ENCODE measurements around the gene ACOT8.

The ACOT8 gene

GRCh38 chr20:45892049-45892825, 35.0 kb upstream of the ACOT8 start:
- TF ChIP-seq, protein P1, sequence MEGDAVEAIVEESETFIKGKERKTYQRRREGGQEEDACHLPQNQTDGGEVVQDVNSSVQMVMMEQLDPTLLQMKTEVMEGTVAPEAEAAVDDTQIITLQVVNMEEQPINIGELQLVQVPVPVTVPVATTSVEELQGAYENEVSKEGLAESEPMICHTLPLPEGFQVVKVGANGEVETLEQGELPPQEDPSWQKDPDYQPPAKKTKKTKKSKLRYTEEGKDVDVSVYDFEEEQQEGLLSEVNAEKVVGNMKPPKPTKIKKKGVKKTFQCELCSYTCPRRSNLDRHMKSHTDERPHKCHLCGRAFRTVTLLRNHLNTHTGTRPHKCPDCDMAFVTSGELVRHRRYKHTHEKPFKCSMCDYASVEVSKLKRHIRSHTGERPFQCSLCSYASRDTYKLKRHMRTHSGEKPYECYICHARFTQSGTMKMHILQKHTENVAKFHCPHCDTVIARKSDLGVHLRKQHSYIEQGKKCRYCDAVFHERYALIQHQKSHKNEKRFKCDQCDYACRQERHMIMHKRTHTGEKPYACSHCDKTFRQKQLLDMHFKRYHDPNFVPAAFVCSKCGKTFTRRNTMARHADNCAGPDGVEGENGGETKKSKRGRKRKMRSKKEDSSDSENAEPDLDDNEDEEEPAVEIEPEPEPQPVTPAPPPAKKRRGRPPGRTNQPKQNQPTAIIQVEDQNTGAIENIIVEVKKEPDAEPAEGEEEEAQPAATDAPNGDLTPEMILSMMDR (IDR thresholded peaks at IDR 0.05; ENCODE audit: low read depth, low read length, missing control alignments): no peak
- H3K4me3 ChIP-seq (ENCODE audit: low read depth, low read length): peak overlapping the region; percentile 81
- no peak for DNase-seq (ENCODE audit: low read depth)

GRCh38 chr20:45890985-45891983, 34.1 kb upstream of the ACOT8 start, which contains the start of the genes CTSA and NEURL2:
TSS of gene CTSA (plus strand) at chr20:45891335. CDS start at chr20:45891569, 234 bp downstream.
TSS of gene NEURL2 (minus strand) at chr20:45891208. CDS start at chr20:45890991, 217 bp downstream.
- peak; percentile 69 for DNase-seq (ENCODE audit: low read depth)
- H3K4me3 ChIP-seq (ENCODE audit: low read depth, low read length): peak within 1 kb of the TSS; percentile 81
- TF ChIP-seq, protein P1 (IDR thresholded peaks at IDR 0.05; ENCODE audit: low read depth, low read length, missing control alignments): peak; percentile 13

- no peak for DNase-seq (ENCODE audit: low read depth)
- TF ChIP-seq, protein P1 (IDR thresholded peaks at IDR 0.05; ENCODE audit: low read depth, low read length, missing control alignments): peak; percentile 43
- peak overlapping the region; percentile 81 for H3K4me3 ChIP-seq (ENCODE audit: low read depth, low read length)
These were observed 33.1 kb upstream of the ACOT8 start for GRCh38 chr20:45890077-45890984.

GRCh38 chr20:45888681-45889080, 31.5 kb upstream of the ACOT8 start:
- TF ChIP-seq, protein P1 (IDR thresholded peaks at IDR 0.05; ENCODE audit: low read depth, low read length, missing control alignments): no peak
- no peak for DNase-seq (ENCODE audit: low read depth)
- no peak overlapping the region for H3K4me3 ChIP-seq (ENCODE audit: low read depth, low read length)

- TF ChIP-seq, protein P1 (IDR thresholded peaks at IDR 0.05; ENCODE audit: low read depth, low read length, missing control alignments): no peak
- H3K4me3 ChIP-seq (ENCODE audit: low read depth, low read length): no peak within 1 kb of the TSS
- no peak for DNase-seq (ENCODE audit: low read depth)
These were observed 30.1 kb upstream of the ACOT8 start, which contains the start of gene SPATA25 for GRCh38 chr20:45887346-45887715. TSS of gene SPATA25 (minus strand) at chr20:45887622. CDS start at chr20:45887590, 32 bp downstream.
